PC-3 (cell line): ENCODE results near the gene NDUFA1. TPM values are rescaled to one million over a fixed set of nuclear protein-coding genes. Genes with fewer than 3 reads are reported as not detected.

ENCODE experiments used
- ATAC-seq: fragments of 200-7000 bp; cut with Tn5 transposase; 2 replicates; pipeline ENCODE4 v1.9.1; 2020; ENCODE audit warnings: mild to moderate bottlenecking, moderate library complexity
- BruUV-seq: library from RNA; stranded (reverse); fragments of 400-500 nt; replicated peaks from 2 replicates; lab custom pipeline; 2021; lab: Mats Ljungman, UMichigan
- CTCF ChIA-PET: fragments of 300-600 bp; sonication (Branson Sonifier 250); formaldehyde crosslinking; loops from one replicate; lab custom pipeline; 2022; ENCODE audit warnings: antibody characterized with exemption; lab: Charles Lee
- POLR2A ChIA-PET: fragments of 300-600 bp; sonication (Branson Sonifier 250); formaldehyde crosslinking; loops from one replicate; lab custom pipeline; 2022; ENCODE audit warnings: antibody characterized with exemption; ENCODE audit not compliant: unreplicated experiment; lab: Charles Lee
- DNase-seq: peaks from one replicate; pipeline ENCODE4 v3.0.0-alpha.2; 2015
- H2AFZ ChIP-seq: fragments of 300-600 bp; sonication (generic); 2 replicates; pipeline ENCODE4 v1.6.0; 2016; ENCODE audit warnings: antibody characterized with exemption, low read length
- H3F3A ChIP-seq: fragments of 300-600 bp; sonication (generic); one replicate; pipeline ENCODE4 v1.6.0; 2017; ENCODE audit warnings: antibody characterized with exemption, low read length, control low read depth, mild to moderate bottlenecking; ENCODE audit not compliant: unreplicated experiment
- H3K27ac ChIP-seq: fragments of 300-600 bp; sonication (generic); 2 replicates; pipeline ENCODE4 v1.5.1; 2016; ENCODE audit warnings: mild to moderate bottlenecking, low read length
- H3K27me3 ChIP-seq: fragments of 300-600 bp; sonication (generic); 2 replicates; pipeline ENCODE4 v1.6.1; 2016; ENCODE audit warnings: low read length, mixed read lengths
- H3K36me3 ChIP-seq: fragments of 300-600 bp; sonication (generic); 2 replicates; pipeline ENCODE4 v1.6.1; 2016; ENCODE audit warnings: low read depth, mixed run types, low read length, mixed read lengths
- H3K4me1 ChIP-seq: fragments of 300-600 bp; sonication (generic); 2 replicates; pipeline ENCODE4 v1.5.1; 2016; ENCODE audit warnings: low read length; ENCODE audit not compliant: insufficient read depth
- H3K4me2 ChIP-seq: fragments of 300-600 bp; sonication (generic); 2 replicates; pipeline ENCODE4 v1.6.0; 2016; ENCODE audit warnings: low read length
- H3K4me3 ChIP-seq: fragments of 300-600 bp; sonication (generic); 2 replicates; pipeline ENCODE4 v1.5.1; 2016; ENCODE audit warnings: mild to moderate bottlenecking, low read length, mixed read lengths
- H3K79me2 ChIP-seq: fragments of 300-600 bp; sonication (generic); 2 replicates; pipeline ENCODE4 v1.6.1; 2017; ENCODE audit warnings: low read length, mixed read lengths
- H3K9ac ChIP-seq: fragments of 300-600 bp; sonication (generic); 2 replicates; pipeline ENCODE4 v1.6.0; 2016; ENCODE audit warnings: mild to moderate bottlenecking, low read length
- H3K9me2 ChIP-seq: fragments of 300-600 bp; sonication (generic); replicated peaks from 2 replicates; pipeline ENCODE4 v1.6.1; 2016; ENCODE audit warnings: mixed run types, low read length, mixed read lengths
- H3K9me3 ChIP-seq: fragments of 300-600 bp; sonication (generic); 2 replicates; pipeline ENCODE4 v1.6.1; 2016; ENCODE audit warnings: low read length, mixed read lengths
- H4K20me1 ChIP-seq: fragments of 300-600 bp; sonication (generic); 2 replicates; pipeline ENCODE4 v1.6.1; 2016; ENCODE audit warnings: low read length, mixed read lengths
- CTCF ChIP-seq: fragments of 300-600 bp; sonication (generic); conservative IDR thresholded peaks from 2 replicates; pipeline ENCODE4 v1.5.1; 2017; ENCODE audit warnings: antibody characterized with exemption, low read depth, mild to moderate bottlenecking, low read length
- EZH2 ChIP-seq: fragments of 300-600 bp; sonication (generic); IDR thresholded peaks from one replicate; pipeline ENCODE4 v1.6.1; 2017; ENCODE audit warnings: antibody characterized with exemption, mild to moderate bottlenecking, low read length; ENCODE audit not compliant: unreplicated experiment
- EZH2phosphoT487 ChIP-seq: fragments of 300-600 bp; sonication (generic); IDR thresholded peaks from 2 replicates; pipeline ENCODE4 v1.6.1; 2018; ENCODE audit warnings: mild to moderate bottlenecking, antibody characterized with exemption, low read length, borderline replicate concordance
- intact Hi-C: fragments of 100-400 bp; cut with micrococcal nuclease; formaldehyde crosslinking; loops from 2 replicates; pipeline ENCODE4 v1.9.0; 2023
- total RNA-seq: library from RNA; depleted of rRNA; stranded (reverse); fragments of >200 nt; gene quantifications from 2 replicates; pipeline ENCODE4 v1.2.3, GENCODE V29; 2014

NDUFA1 gene
- total RNA-seq, 1 experiment from 2014 or later, result 167 TPM

GRCh38 chrX:119852382-119853353, 19.0 kb upstream of the NDUFA1 start, which contains the start of gene UPF3B:
Gene UPF3B (minus strand): TSS chrX:119852963. CDS start chrX:119852928, 35 bp downstream.
- Histone ChIP-seq H3K9ac (peak within 1 kb of the TSS; percentile 96), H3K27me3 (no peaks in the 10 kb centered on the region), H4K20me1 (no peaks in the 10 kb centered on the region), H3K79me2 (peaks cover 27% of the 10 kb centered on the region), H3K4me2 (peak within 1 kb of the TSS; percentile 99), H3K4me3 (peak within 1 kb of the TSS; percentile 100), H3K9me3 (no peaks in the 10 kb centered on the region), H3F3A (no peaks in the 10 kb centered on the region), H3K9me2 (no peaks in the 10 kb centered on the region), H3K4me1 (peaks cover 6% of the 10 kb centered on the region; the same call in 1 of the 2 replicates), H3K36me3 (peaks cover 20% of the 10 kb centered on the region; the same call in 1 of the 2 replicates), H3K27ac (peak within 1 kb of the TSS; percentile 55), H2AFZ (peak within 1 kb of the TSS; percentile 100)
- intact Hi-C loops, result loop anchor here (1.0 to 2.0 kb wide), 2 partner anchors 19 to 62 kb away; partner anchors contain the start of genes NDUFA1, RNF113A and RPL39
- ATAC-seq (peak; percentile 94), DNase-seq (peak; percentile 98)
- POLR2A ChIA-PET, result interaction anchor here (0.5 to 1.0 kb wide), 7 partner anchors 9 to 278 kb away, joined by 3 to 12 read pairs (median 3); partner anchors contain the start of gene RPL39
- BruUV-seq, result TSS peak; percentile 60
- TF ChIP-seq CTCF (no peak), EZH2 (no peak), EZH2phosphoT487 (no peak)
- CTCF ChIA-PET, result interaction anchor here (0.5 to 1.3 kb wide), 5 partner anchors 61 to 340 kb away, joined by 3 to 10 read pairs (median 5); partner anchors contain the start of genes RPL39 and UBE2A

- POLR2A ChIA-PET, result interaction anchor here (0.5 to 1.0 kb wide), 7 partner anchors 8 to 279 kb away, joined by 3 to 12 read pairs (median 3); partner anchors contain the start of gene RPL39
- H3K4me1 ChIP-seq, result peaks cover 6% of the 10 kb centered on the region; the same call in 1 of the 2 replicates
- ATAC-seq (0 out of 2 replicates have a peak, but pooled peaks have one; percentile 17), DNase-seq (no peak)
- H2AFZ ChIP-seq, result peak overlapping the region; percentile 100
- no peaks in the 10 kb centered on the region for H3F3A ChIP-seq
- H3K9me2 ChIP-seq, result no peaks in the 10 kb centered on the region
- no peaks in the 10 kb centered on the region for H4K20me1 ChIP-seq
- H3K9me3 ChIP-seq, result no peaks in the 10 kb centered on the region
- peak overlapping the region; percentile 79 for H3K9ac ChIP-seq
- peak overlapping the region; percentile 100 for H3K4me3 ChIP-seq
- H3K4me2 ChIP-seq, result peak overlapping the region; percentile 99
- H3K36me3 ChIP-seq, result peaks cover 17% of the 10 kb centered on the region; the same call in 1 of the 2 replicates
- CTCF ChIA-PET, result interaction anchor here (0.5 to 1.3 kb wide), 4 partner anchors 62 to 279 kb away, joined by 4 to 10 read pairs (median 5); partner anchors contain the start of genes RPL39 and UBE2A
- H3K27me3 ChIP-seq, result no peaks in the 10 kb centered on the region
- intact Hi-C loops, result loop anchor here (1.0 to 2.0 kb wide), 2 partner anchors 18 to 63 kb away; partner anchors contain the start of genes NDUFA1, RNF113A and RPL39
- TSS peak; percentile 85 for BruUV-seq
- H3K27ac ChIP-seq, result no peak overlapping the region
- peaks cover 27% of the 10 kb centered on the region for H3K79me2 ChIP-seq
- TF ChIP-seq EZH2 (no peak), EZH2phosphoT487 (no peak), CTCF (no peak)
Measured at GRCh38 chrX:119853444-119853843, 18.2 kb upstream of the NDUFA1 start.
